Gastroesophageal sphincter (tissue), 3 donors: ENCODE measurements around the gene MRAP2.

Experiments
- EP300 ChIP-seq: sonication (generic); formaldehyde crosslinking; IDR thresholded peaks from one replicate; pipeline ENCODE4 v1.6.1; 2017; ENCODE audit warnings: antibody characterized with exemption, mild to moderate bottlenecking
- TF ChIP-seq, protein P1 (sequence below), 4 experiments: fragments of 200-600 bp in 2 of 4; fragments of 450-650 bp in 2 of 4; sonication (generic) in 1 of 4; IDR thresholded peaks; one replicate each; pipeline ENCODE4 v1.5.1; 2017 to 2019; ENCODE audit warnings: antibody characterized with exemption in 4 of 4, mild to moderate bottlenecking in 2 of 4, moderate library complexity in 2 of 4

DNA sequence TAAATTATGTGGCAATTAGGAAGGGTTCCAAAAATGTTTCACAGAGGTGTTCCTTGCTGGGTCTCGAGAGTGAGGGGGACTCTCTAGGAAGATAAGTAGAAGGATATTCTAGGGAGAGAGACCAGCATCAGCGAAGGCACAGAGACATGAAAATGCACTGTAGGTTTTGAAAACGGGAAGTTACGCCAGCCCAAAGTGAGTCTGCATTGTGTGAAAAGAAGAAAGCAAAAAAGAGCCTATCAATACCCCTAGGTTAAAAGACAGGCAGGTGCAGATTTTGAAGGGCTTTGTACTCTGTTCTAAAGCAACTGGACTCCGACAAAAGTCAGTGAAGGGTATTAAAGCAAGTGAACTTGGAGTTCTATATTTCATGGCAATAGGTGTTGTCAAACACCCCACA lies 25.7 kb upstream of the MRAP2 start:
- TF ChIP-seq, protein P1, sequence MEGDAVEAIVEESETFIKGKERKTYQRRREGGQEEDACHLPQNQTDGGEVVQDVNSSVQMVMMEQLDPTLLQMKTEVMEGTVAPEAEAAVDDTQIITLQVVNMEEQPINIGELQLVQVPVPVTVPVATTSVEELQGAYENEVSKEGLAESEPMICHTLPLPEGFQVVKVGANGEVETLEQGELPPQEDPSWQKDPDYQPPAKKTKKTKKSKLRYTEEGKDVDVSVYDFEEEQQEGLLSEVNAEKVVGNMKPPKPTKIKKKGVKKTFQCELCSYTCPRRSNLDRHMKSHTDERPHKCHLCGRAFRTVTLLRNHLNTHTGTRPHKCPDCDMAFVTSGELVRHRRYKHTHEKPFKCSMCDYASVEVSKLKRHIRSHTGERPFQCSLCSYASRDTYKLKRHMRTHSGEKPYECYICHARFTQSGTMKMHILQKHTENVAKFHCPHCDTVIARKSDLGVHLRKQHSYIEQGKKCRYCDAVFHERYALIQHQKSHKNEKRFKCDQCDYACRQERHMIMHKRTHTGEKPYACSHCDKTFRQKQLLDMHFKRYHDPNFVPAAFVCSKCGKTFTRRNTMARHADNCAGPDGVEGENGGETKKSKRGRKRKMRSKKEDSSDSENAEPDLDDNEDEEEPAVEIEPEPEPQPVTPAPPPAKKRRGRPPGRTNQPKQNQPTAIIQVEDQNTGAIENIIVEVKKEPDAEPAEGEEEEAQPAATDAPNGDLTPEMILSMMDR (IDR thresholded peaks at IDR 0.05), result no peak
- TF ChIP-seq EP300, result no peak
